Measurements from ENCODE around the gene NCOA3. TPM values are rescaled to one million over a fixed set of nuclear protein-coding genes. Genes with fewer than 3 reads are reported as not detected.

The NCOA3 gene
- total and polyA plus RNA-seq, 10 of the 15 experiments (the other 5 are each of a cell fraction or from before 2014, with no cell fraction given), result 16.9 to 96.2 (median 73.6) TPM

- peak overlapping the region; percentile 60 for H3K4me2 ChIP-seq (ENCODE audit: control insufficient read depth, insufficient read depth)
- peaks cover 27% of the 10 kb centered on the region for H3K4me1 ChIP-seq (ENCODE audit: control insufficient read depth, insufficient read depth, low read length)
- ChIA-PET RAD21 (ENCODE audit: unreplicated experiment) (interaction anchor here (0.7 to 9.6 kb wide), 28 partner anchors 10 to 240 kb away, joined by 3 to 100 read pairs (median 5); partner anchors contain the start of gene ZMYND8), POLR2A (interaction anchor here (0.5 to 8.1 kb wide), 26 partner anchors 8 to 1324 kb away, joined by 3 to 123 read pairs (median 4); partner anchors contain the start of gene ZMYND8), CTCF (interaction anchor here (0.8 to 4.8 kb wide), 15 partner anchors 10 to 119 kb away, joined by 3 to 31 read pairs (median 5); no protein-coding TSS in a partner anchor), SMC1A (ENCODE audit: uncharacterized antibody, unreplicated experiment) (interaction anchor here (0.6 to 6.5 kb wide), 27 partner anchors 11 to 150 kb away, joined by 3 to 125 read pairs (median 6); no protein-coding TSS in a partner anchor)
- H3K4me3 ChIP-seq, result peak overlapping the region; percentile 94
- intact Hi-C loops (cut with micrococcal nuclease; ENCODE audit: unreplicated experiment) (loop anchor here (2.0 to 5.0 kb wide), 5 partner anchors 50 to 240 kb away; no protein-coding TSS in a partner anchor), in situ Hi-C loops (cut with MboI) (no loop called here)
- H3K9me3 ChIP-seq (replicated peaks; ENCODE audit: control insufficient read depth, insufficient read depth, low read length), result no peaks in the 10 kb centered on the region; the same call in 2 of the 3 replicates
- peak; percentile 31 for ATAC-seq
- H3K27ac ChIP-seq (ENCODE audit: control insufficient read depth, insufficient read depth), result peak overlapping the region; percentile 92
- H3K27me3 ChIP-seq (replicated peaks in 1 of 2; ENCODE audit: control insufficient read depth in 2 of 2, insufficient read depth in 2 of 2, low read length in 1 of 2), result no peaks in the 10 kb centered on the region
- no peak for FAIRE-seq
- no TSS peak for BruUV-seq (replicated peaks)
- WGBS (ENCODE audit: insufficient coverage, insufficient replicate concordance, low lambda C conversion rate, missing lambda C conversion rate), result under 1% methylated on average over 31 of the region's 34 CpGs
- no peaks in the 10 kb centered on the region for H4K20me1 ChIP-seq (ENCODE audit: control insufficient read depth, insufficient read depth)
- H3K79me2 ChIP-seq (ENCODE audit: control insufficient read depth, insufficient read depth, low read length), result peaks cover 85% of the 10 kb centered on the region
- no peaks in the 10 kb centered on the region; a peak in 1 of 4 replicates for H3K36me3 ChIP-seq (ENCODE audit: control insufficient read depth in 2 of 2, insufficient read depth in 2 of 2, low read length in 1 of 2)
- DNase-seq (ENCODE audit: low read depth, low spot score), result no peak
- H2AFZ ChIP-seq (ENCODE audit: control insufficient read depth, low read depth, low read length), result no peak overlapping the region; the same call in 1 of the 2 replicates
- H3K9ac ChIP-seq (ENCODE audit: control insufficient read depth, insufficient read depth, low read length), result peak overlapping the region; percentile 88
- TF ChIP-seq RELB (IDR thresholded peaks at IDR 0.05; ENCODE audit: low read depth), result peak; percentile 39; the same call in 1 of the 2 replicates
- peak; percentile 70 for TF ChIP-seq NKRF (conservative IDR thresholded peaks at IDR 0.05)
- 0 out of 2 replicates have a peak, but pooled peaks have one; percentile 34 for TF ChIP-seq SPI1 (IDR thresholded peaks at IDR 0.05; ENCODE audit: borderline replicate concordance, insufficient read depth, low read depth, low read length)
- TF ChIP-seq ZNF622 (IDR thresholded peaks at IDR 0.05), result no peak
- 0 out of 2 replicates have a peak, but pooled peaks have one; percentile 2 for TF ChIP-seq TCF12 (IDR thresholded peaks at IDR 0.05; ENCODE audit: low read depth, low read length)
- TF ChIP-seq ATF2 (IDR thresholded peaks at IDR 0.05; ENCODE audit: low read length), result peak; percentile 11; the same call in 1 of the 2 replicates
- 0 out of 2 replicates have a peak, but pooled peaks have one; percentile 29 for TF ChIP-seq ZNF384 (IDR thresholded peaks at IDR 0.05; ENCODE audit: borderline replicate concordance, low read depth, low read length)
- TF ChIP-seq ZZZ3 (IDR thresholded peaks at IDR 0.05; ENCODE audit: control insufficient read depth, insufficient read length, low read depth), result no peak
- TF ChIP-seq ZNF24 (IDR thresholded peaks at IDR 0.05), result no peak
- TF ChIP-seq MLLT1 (IDR thresholded peaks at IDR 0.05), result peak; percentile 67
- TF ChIP-seq ETV6 (conservative IDR thresholded peaks at IDR 0.05 in 1 of 2, IDR thresholded peaks at IDR 0.05 in 1 of 2; ENCODE audit: borderline replicate concordance in 1 of 2, low read depth in 1 of 2), result peak in 1 of 2 experiments; percentile 86; a peak in 1 of 4 replicates
- peak; percentile 53; the same call in 1 of the 2 replicates for TF ChIP-seq EED (IDR thresholded peaks at IDR 0.05; ENCODE audit: low read depth)
- 0 out of 2 replicates have a peak, but pooled peaks have one; percentile 8 for TF ChIP-seq RAD21 (IDR thresholded peaks at IDR 0.05; ENCODE audit: insufficient read depth, low read depth, low read length)
These were observed 868 bp downstream of the NCOA3 start for GRCh38 chr20:47502271-47503239.

Data from GM12878 (cell line).